ENCODE measurements around the gene GPR153.

DNA sequence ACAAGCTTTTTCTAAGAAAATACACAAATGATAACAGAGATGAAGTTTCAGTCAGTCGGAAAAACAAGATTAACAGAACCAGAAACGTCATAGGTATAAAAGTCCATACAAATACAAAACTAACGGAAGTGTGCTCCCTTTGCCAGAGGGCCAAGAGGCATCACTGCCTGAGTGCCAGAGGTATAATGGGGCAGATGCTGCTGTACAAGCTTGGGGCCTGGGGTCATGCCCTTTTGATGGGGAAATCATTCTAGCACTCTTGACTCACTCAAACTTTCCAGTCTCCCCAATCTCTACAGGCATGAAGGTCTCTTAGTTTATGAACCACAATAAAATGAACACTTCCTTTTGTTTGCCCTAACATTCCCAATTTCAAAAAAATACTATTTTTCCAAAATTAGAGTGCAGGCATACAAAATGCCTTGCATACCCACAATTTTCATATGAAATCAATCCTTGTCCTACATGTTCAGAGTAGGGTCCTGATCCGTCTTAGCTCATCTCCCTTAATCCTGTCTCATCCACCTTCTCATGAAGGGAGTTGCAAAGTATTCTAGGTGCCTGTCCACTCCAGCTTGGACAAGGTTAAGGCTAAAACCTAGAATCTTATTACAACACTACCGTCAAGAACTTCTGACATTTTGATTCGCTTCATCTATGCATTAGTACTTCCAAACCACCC, 63.0 kb downstream of the GPR153 start:
- TF ChIP-seq SP1 (IDR thresholded peaks at IDR 0.05) (no peak), ATF3 (IDR thresholded peaks at IDR 0.05) (no peak)

Data from liver (tissue), 1 donor.